ENCODE results near the gene KAT6B. TPM values are rescaled to one million over a fixed set of nuclear protein-coding genes. Genes with fewer than 3 reads are reported as not detected.

Gene KAT6B
- total and polyA plus RNA-seq, 7 donors, result 2.1 to 21.3 (median 16.9) TPM

- peaks cover 0 to 7% of the 10 kb centered on the region in 2 donors for H3K36me3 ChIP-seq (ENCODE audit: insufficient read depth in 1 of 2, low read depth in 1 of 2)
- ATAC-seq (no peak), DNase-seq (no peak)
- H3K27me3 ChIP-seq (ENCODE audit: insufficient read depth in 3 of 3, low read length in 2 of 3), result peaks cover 0 to 2% (median 0%) of the 10 kb centered on the region in 3 donors
- H3K4me1 ChIP-seq, result peaks cover 14% of the 10 kb centered on the region
- TF ChIP-seq CTCF (IDR thresholded peaks at IDR 0.05), result no peak
- intact Hi-C loops (cut with DNase I), result no loop called here
- no peak overlapping the region for H3K4me3 ChIP-seq
- H3K27ac ChIP-seq, result no peak overlapping the region
- H3K9me3 ChIP-seq, result peaks cover 5% of the 10 kb centered on the region
- WGBS, 3 donors, result 95 to 97% (median 96%) methylated on average over 5 of the region's 5 CpGs
These were observed 255.0 kb downstream of the KAT6B start for GRCh38 chr10:75081379-75081778.
